ENCODE data around the gene PDE11A. TPM values are rescaled to one million over a fixed set of nuclear protein-coding genes. Genes with fewer than 3 reads are reported as not detected.

Gene PDE11A
- total and polyA plus RNA-seq, 2 of the 8 experiments (the other 6 are each of a cell fraction or from before 2014, with no cell fraction given) = 0.19 to 0.23 TPM

- Histone ChIP-seq H2BK15ac (ENCODE audit: low read length) (no peak overlapping the region), H3K23ac (ENCODE audit: insufficient read length) (no peak overlapping the region), H3K4me2 (ENCODE audit: insufficient read depth in 1 of 2, low read depth in 2 of 2, low read length in 2 of 2) (no peak overlapping the region), H3K56ac (replicated peaks; ENCODE audit: insufficient read length, low read depth, low read length) (no peak overlapping the region), H3K4me1 (replicated peaks in 1 of 4; ENCODE audit: control insufficient read depth in 3 of 4, insufficient read depth in 4 of 4, low read length in 3 of 4) (peaks cover 0 to 3% (median 0%) of the 10 kb centered on the region in 4 experiments; a peak in 4 of 7 replicates), H3K4me3 (ENCODE audit: extremely low read depth in 1 of 4, insufficient read depth in 2 of 4, low read depth in 3 of 4, low read length in 4 of 4) (no peak overlapping the region), H2AFZ (ENCODE audit: low read length) (peak overlapping the region; percentile 98; the same call in 1 of the 2 replicates), H4K5ac (ENCODE audit: insufficient read length, low read depth, low read length) (no peak overlapping the region), H3K14ac (ENCODE audit: insufficient read length) (no peak overlapping the region), H3K27me3 (replicated peaks in 1 of 4; ENCODE audit: control insufficient read depth in 3 of 4, extremely low read depth in 1 of 4, insufficient read depth in 3 of 4, low read length in 3 of 4) (no peaks in the 10 kb centered on the region), H2BK12ac (ENCODE audit: low read depth, low read length) (no peak overlapping the region), H3K9ac (replicated peaks in 1 of 4; ENCODE audit: extremely low read depth in 1 of 4, low read depth in 3 of 4, low read length in 3 of 4) (no peak overlapping the region), H3K79me2 (ENCODE audit: control insufficient read depth in 1 of 2, insufficient read depth in 2 of 2, low read length in 2 of 2) (no peaks in the 10 kb centered on the region), H3K4ac (replicated peaks; ENCODE audit: insufficient read length, low read depth, low read length) (no peak overlapping the region), H2BK5ac (ENCODE audit: low read depth, low read length) (no peak overlapping the region), H3K36me3 (ENCODE audit: control insufficient read depth in 2 of 4, insufficient read depth in 4 of 4, low read length in 3 of 4) (no peaks in the 10 kb centered on the region), H3K9me3 (ENCODE audit: insufficient read depth in 2 of 2, low read depth in 1 of 2, low read length in 1 of 2) (no peaks in the 10 kb centered on the region; a peak in 1 of 4 replicates), H3K27ac (ENCODE audit: low read depth, low read length) (no peak overlapping the region), H4K91ac (replicated peaks; ENCODE audit: insufficient read length, low read length) (no peak overlapping the region), H3K18ac (ENCODE audit: extremely low read depth, low read length) (no peak overlapping the region), H4K8ac (ENCODE audit: extremely low read depth, insufficient read depth, low read length) (no peak overlapping the region), H2BK120ac (replicated peaks; ENCODE audit: low read depth, low read length) (no peak overlapping the region), H3K79me1 (ENCODE audit: low read depth, low read length) (no peaks in the 10 kb centered on the region), H3K23me2 (ENCODE audit: low read depth, low read length) (no peaks in the 10 kb centered on the region), H4K20me1 (replicated peaks in 1 of 2; ENCODE audit: control insufficient read depth in 1 of 2, insufficient read depth in 2 of 2, low read length in 2 of 2) (no peaks in the 10 kb centered on the region), H2BK20ac (ENCODE audit: low read length) (no peak overlapping the region), H2AK5ac (ENCODE audit: low read depth, low read length) (no peak overlapping the region)
- ChIA-PET CTCF (ENCODE audit: partially characterized antibody) (interaction anchor here (0.8 to 2.4 kb wide), 32 partner anchors 10 to 584 kb away, joined by 3 to 22 read pairs (median 4); a partner anchor contains a TSS), POLR2A (ENCODE audit: partially characterized antibody) (interaction anchor here (1.3 kb wide), 1 partner anchor 211 kb away, joined by 3 read pairs; the partner anchor contains the start of gene AGPS)
- WGBS, 2 experiments (ENCODE audit: extremely low coverage in 1 of 2, insufficient coverage in 1 of 2, insufficient read length in 1 of 2, insufficient replicate concordance in 2 of 2, low coverage in 1 of 2, low lambda C conversion rate in 2 of 2, missing lambda C conversion rate in 1 of 2) = 84% methylated on average over 3 of the region's 3 CpGs; no CpG with 5 or more reads in 1 of the 2 experiments
- no peak for DNase-seq (ENCODE audit: low read depth in 1 of 2, low spot score in 2 of 2)
- no peak for FAIRE-seq
- TF ChIP-seq RBBP5 (IDR thresholded peaks at IDR 0.05; ENCODE audit: borderline replicate concordance, low read depth, low read length) = no peak
- TF ChIP-seq EP300 (IDR thresholded peaks at IDR 0.05; ENCODE audit: borderline replicate concordance in 1 of 2, low read depth in 2 of 2, low read length in 2 of 2) = no peak
- TF ChIP-seq CREB1 (IDR thresholded peaks at IDR 0.05) = no peak
- TF ChIP-seq RXRA (IDR thresholded peaks at IDR 0.05; ENCODE audit: insufficient read depth, low read depth, low read length) = no peak
- TF ChIP-seq ATF3 (IDR thresholded peaks at IDR 0.05; ENCODE audit: insufficient read depth, low read depth, low read length) = no peak
- no peak for TF ChIP-seq CHD2 (IDR thresholded peaks at IDR 0.05; ENCODE audit: low read length)
- TF ChIP-seq GTF2F1 (IDR thresholded peaks at IDR 0.05; ENCODE audit: borderline replicate concordance, low read depth, low read length) = no peak
- no peak for TF ChIP-seq KDM4A (IDR thresholded peaks at IDR 0.05; ENCODE audit: low read depth, low read length, severe bottlenecking)
- no peak for TF ChIP-seq POU5F1 (IDR thresholded peaks at IDR 0.05; ENCODE audit: low read depth, low read length)
- no peak for TF ChIP-seq SAP30 (IDR thresholded peaks at IDR 0.05; ENCODE audit: insufficient read depth, insufficient replicate concordance, low read length)
- TF ChIP-seq RNF2 (IDR thresholded peaks at IDR 0.05; ENCODE audit: borderline replicate concordance, low read depth, low read length, missing control alignments, poor library complexity, severe bottlenecking) = no peak
- no peak for TF ChIP-seq CHD1 (IDR thresholded peaks at IDR 0.05; ENCODE audit: low read depth, low read length)
- no peak for TF ChIP-seq NANOG (IDR thresholded peaks at IDR 0.05; ENCODE audit: insufficient read depth, low read depth, low read length, poor library complexity, severe bottlenecking)
These were observed 468.8 kb downstream of the PDE11A start for GRCh38 chr2:177603768-177604167.

Data from H1 (cell line).